KMS-11 (cell line): Measurements from ENCODE around the gene FGF12.

Source experiments
- H2AFZ ChIP-seq: fragments of 200-600 bp; sonication (generic); 2 replicates; pipeline ENCODE4 v1.6.1; 2016; ENCODE audit warnings: antibody characterized with exemption, mixed run types, low read depth
- H3K27ac ChIP-seq: fragments of 200-600 bp; sonication (generic); 2 replicates; pipeline ENCODE4 v1.6.1; 2016; ENCODE audit warnings: mild to moderate bottlenecking, mixed run types
- H3K27me3 ChIP-seq: fragments of 200-600 bp; sonication (generic); 2 replicates; pipeline ENCODE4 v1.6.1; 2017; ENCODE audit warnings: mild to moderate bottlenecking, low read depth, mixed run types, moderate library complexity; ENCODE audit not compliant: insufficient read depth
- H3K36me3 ChIP-seq: fragments of 200-600 bp; sonication (generic); 2 replicates; pipeline ENCODE4 v1.6.1; 2017; ENCODE audit warnings: mild to moderate bottlenecking, mixed run types; ENCODE audit not compliant: insufficient read depth
- H3K4me1 ChIP-seq: fragments of 200-600 bp; sonication (generic); 2 replicates; pipeline ENCODE4 v1.6.1; 2016; ENCODE audit warnings: mild to moderate bottlenecking, low read depth, mixed run types; ENCODE audit not compliant: poor library complexity, severe bottlenecking
- H3K4me2 ChIP-seq: fragments of 200-600 bp; sonication (generic); 2 replicates; pipeline ENCODE4 v1.7.0; 2016; ENCODE audit warnings: mild to moderate bottlenecking, mixed run types
- H3K4me3 ChIP-seq: fragments of 200-600 bp; sonication (generic); IDR thresholded peaks from 2 replicates; pipeline ENCODE4 v1.6.1; 2017; ENCODE audit warnings: low read depth, low read length, mixed read lengths; ENCODE audit not compliant: insufficient read depth
- H3K79me2 ChIP-seq: fragments of 200-600 bp; sonication (generic); 2 replicates; pipeline ENCODE4 v1.6.1; 2016; ENCODE audit warnings: low read depth, mixed run types; ENCODE audit not compliant: insufficient read depth
- H3K9ac ChIP-seq: fragments of 200-600 bp; sonication (generic); 2 replicates; pipeline ENCODE4 v1.6.1; 2016; ENCODE audit warnings: mild to moderate bottlenecking, mixed run types
- H4K20me1 ChIP-seq: fragments of 200-600 bp; sonication (generic); 2 replicates; pipeline ENCODE4 v1.6.1; 2016; ENCODE audit warnings: mild to moderate bottlenecking, mixed run types; ENCODE audit not compliant: insufficient read depth
- TF ChIP-seq, protein P1 (sequence below): fragments of 200-600 bp; sonication (generic); conservative IDR thresholded peaks from 2 replicates; pipeline ENCODE4 v1.6.1; 2017; ENCODE audit warnings: low read depth, mild to moderate bottlenecking, antibody characterized with exemption, low read length, moderate library complexity, mixed read lengths

The FGF12 gene

DNA sequence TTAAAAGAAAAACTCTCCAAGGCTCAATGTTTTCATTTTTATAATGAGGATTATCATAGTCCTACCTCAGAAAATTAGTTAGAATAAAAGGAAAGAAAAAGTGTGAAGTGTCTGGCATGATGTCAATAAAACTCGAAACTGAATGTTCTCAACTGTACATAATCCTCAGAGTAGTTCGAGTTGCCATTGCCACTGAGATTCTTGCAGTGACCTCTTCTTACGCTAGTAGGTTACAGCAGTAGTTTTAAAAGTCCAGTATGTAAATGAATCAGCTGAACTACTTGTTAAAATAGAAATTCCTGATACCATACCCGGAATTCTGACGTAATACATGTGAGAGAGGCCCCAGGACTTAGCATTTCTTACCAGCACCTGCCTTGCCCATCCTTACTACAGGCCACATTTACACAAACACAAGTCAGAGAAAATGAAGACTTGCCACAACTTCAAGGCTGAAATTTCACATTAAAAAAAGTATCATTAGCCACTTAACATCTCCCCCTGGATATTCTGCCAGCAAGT lies 502.6 kb downstream of the FGF12 start:
- Histone ChIP-seq H3K4me1 (no peaks in the 10 kb centered on the region), H3K9ac (no peak overlapping the region), H4K20me1 (no peaks in the 10 kb centered on the region), H3K27ac (no peak overlapping the region), H3K4me2 (no peak overlapping the region), H3K36me3 (no peaks in the 10 kb centered on the region), H3K27me3 (no peaks in the 10 kb centered on the region), H3K4me3 (no peak overlapping the region), H3K79me2 (no peaks in the 10 kb centered on the region), H2AFZ (no peak overlapping the region)
- TF ChIP-seq, protein P1, sequence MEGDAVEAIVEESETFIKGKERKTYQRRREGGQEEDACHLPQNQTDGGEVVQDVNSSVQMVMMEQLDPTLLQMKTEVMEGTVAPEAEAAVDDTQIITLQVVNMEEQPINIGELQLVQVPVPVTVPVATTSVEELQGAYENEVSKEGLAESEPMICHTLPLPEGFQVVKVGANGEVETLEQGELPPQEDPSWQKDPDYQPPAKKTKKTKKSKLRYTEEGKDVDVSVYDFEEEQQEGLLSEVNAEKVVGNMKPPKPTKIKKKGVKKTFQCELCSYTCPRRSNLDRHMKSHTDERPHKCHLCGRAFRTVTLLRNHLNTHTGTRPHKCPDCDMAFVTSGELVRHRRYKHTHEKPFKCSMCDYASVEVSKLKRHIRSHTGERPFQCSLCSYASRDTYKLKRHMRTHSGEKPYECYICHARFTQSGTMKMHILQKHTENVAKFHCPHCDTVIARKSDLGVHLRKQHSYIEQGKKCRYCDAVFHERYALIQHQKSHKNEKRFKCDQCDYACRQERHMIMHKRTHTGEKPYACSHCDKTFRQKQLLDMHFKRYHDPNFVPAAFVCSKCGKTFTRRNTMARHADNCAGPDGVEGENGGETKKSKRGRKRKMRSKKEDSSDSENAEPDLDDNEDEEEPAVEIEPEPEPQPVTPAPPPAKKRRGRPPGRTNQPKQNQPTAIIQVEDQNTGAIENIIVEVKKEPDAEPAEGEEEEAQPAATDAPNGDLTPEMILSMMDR = no peak

GRCh38 chr3:192223815-192224214 lies 503.5 kb downstream of the FGF12 start:
- no peak overlapping the region for H3K27ac ChIP-seq
- H4K20me1 ChIP-seq = no peaks in the 10 kb centered on the region
- no peak overlapping the region for H3K9ac ChIP-seq
- H3K4me1 ChIP-seq = no peaks in the 10 kb centered on the region
- no peaks in the 10 kb centered on the region for H3K79me2 ChIP-seq
- no peak overlapping the region for H3K4me2 ChIP-seq
- no peaks in the 10 kb centered on the region for H3K36me3 ChIP-seq
- no peaks in the 10 kb centered on the region for H3K27me3 ChIP-seq
- H2AFZ ChIP-seq = no peak overlapping the region
- TF ChIP-seq, protein P1 = no peak
- no peak overlapping the region for H3K4me3 ChIP-seq

DNA sequence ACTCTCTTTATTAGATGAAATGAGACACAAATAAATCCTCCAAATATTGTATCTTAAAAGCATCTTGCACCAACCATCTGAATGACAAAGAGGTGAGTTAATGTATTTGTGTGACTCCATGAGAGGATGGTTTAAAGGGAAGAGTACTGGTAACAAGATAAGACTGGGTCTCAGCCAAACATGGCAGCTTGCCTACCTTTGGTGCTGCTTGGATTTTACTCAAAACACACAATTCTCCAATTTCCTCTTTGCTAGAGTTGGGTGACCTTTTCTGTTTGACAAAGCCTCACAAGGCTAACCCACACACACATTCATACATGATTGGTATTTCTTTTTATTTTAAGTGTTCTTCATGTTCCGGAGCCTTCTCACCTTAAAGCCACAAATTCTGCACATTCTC lies 506.4 kb downstream of the FGF12 start:
- H3K4me2 ChIP-seq = no peak overlapping the region
- H3K27ac ChIP-seq = no peak overlapping the region

DNA sequence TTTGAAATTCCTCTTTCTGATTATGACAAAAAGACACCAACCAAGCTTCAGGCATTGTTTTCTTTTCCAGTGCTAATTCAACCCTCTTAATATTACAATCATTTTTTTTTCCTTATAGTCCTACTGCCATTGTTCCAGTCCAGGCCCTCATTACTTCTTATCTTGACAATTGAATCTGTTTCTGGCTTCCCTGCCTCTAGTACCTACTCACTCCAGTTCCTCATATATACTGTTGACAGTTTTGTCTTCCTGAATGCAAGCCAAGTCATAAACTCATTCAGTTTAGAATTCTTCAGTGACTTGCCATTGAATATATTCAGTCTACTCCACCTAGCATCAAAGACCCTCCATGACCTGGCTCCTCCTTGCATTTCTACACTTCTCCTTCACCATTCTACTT lies 507.4 kb downstream of the FGF12 start:
- Histone ChIP-seq H4K20me1 (no peaks in the 10 kb centered on the region), H3K27me3 (no peaks in the 10 kb centered on the region), H3K36me3 (no peaks in the 10 kb centered on the region), H3K4me3 (no peak overlapping the region), H3K9ac (no peak overlapping the region), H3K27ac (no peak overlapping the region), H2AFZ (no peak overlapping the region), H3K79me2 (no peaks in the 10 kb centered on the region), H3K4me1 (no peaks in the 10 kb centered on the region), H3K4me2 (no peak overlapping the region)
- TF ChIP-seq, protein P1 = no peak

More for the DNA sequence above, 506.4 kb downstream of the FGF12 start:
- H3K36me3 ChIP-seq = no peaks in the 10 kb centered on the region
- H3K9ac ChIP-seq = no peak overlapping the region
- H3K79me2 ChIP-seq = no peaks in the 10 kb centered on the region
- TF ChIP-seq, protein P1 = no peak
- H3K4me3 ChIP-seq = no peak overlapping the region
- no peaks in the 10 kb centered on the region for H3K27me3 ChIP-seq
- H2AFZ ChIP-seq = no peak overlapping the region
- H4K20me1 ChIP-seq = no peaks in the 10 kb centered on the region
- H3K4me1 ChIP-seq = no peaks in the 10 kb centered on the region
